Panc1 (cell line): ENCODE results near the gene FITM2. TPM values are rescaled to one million over a fixed set of nuclear protein-coding genes. Genes with fewer than 3 reads are reported as not detected.
A peak's percentile ranks its signal among the peaks of the same experiment; 100 is the strongest.

Source experiments
- ATAC-seq: fragments of 200-7000 bp; cut with Tn5 transposase; 2 replicates; pipeline ENCODE4 v1.9.1; 2020; ENCODE audit warnings: mild to moderate bottlenecking, moderate library complexity
- Bru-seq: library from RNA; stranded (reverse); fragments of 400-500 nt; gene quantifications from one replicate; lab custom pipeline; 2021; lab: Mats Ljungman, UMichigan
- BruChase-seq, 2 experiments: library from RNA; stranded (reverse); fragments of 400-500 nt; gene quantifications; one replicate each; lab custom pipeline; 2021; lab: Mats Ljungman, UMichigan
- BruUV-seq: library from RNA; stranded (reverse); fragments of 400-500 nt; replicated peaks from 2 replicates; lab custom pipeline; 2021; lab: Mats Ljungman, UMichigan
- CTCF ChIA-PET: fragments of 300-600 bp; sonication (Branson Sonifier 250); formaldehyde crosslinking; loops from one replicate; lab custom pipeline; 2022; ENCODE audit warnings: antibody characterized with exemption; lab: Charles Lee
- POLR2A ChIA-PET: fragments of 300-600 bp; sonication (Branson Sonifier 250); formaldehyde crosslinking; loops from one replicate; lab custom pipeline; 2022; ENCODE audit warnings: antibody characterized with exemption; lab: Charles Lee
- DNase-seq: peaks from one replicate; pipeline ENCODE4 v3.0.0-alpha.2; 2010; ENCODE audit warnings: low read depth, low spot score
- H3K27ac ChIP-seq: 2 replicates; pipeline ENCODE4 v1.5.1; 2011; ENCODE audit warnings: mild to moderate bottlenecking, low read length, inconsistent platforms
- H3K27me3 ChIP-seq: fragments of 200-500 bp; sonication (Bioruptor generic); 2 replicates; pipeline ENCODE4 v1.6.0; 2014; ENCODE audit warnings: low read length, inconsistent platforms; ENCODE audit not compliant: control insufficient read depth, insufficient read depth
- H3K36me3 ChIP-seq: fragments of 200-500 bp; sonication (Bioruptor generic); 2 replicates; pipeline ENCODE4 v1.5.1; 2014; ENCODE audit warnings: inconsistent platforms, mild to moderate bottlenecking, low read length, moderate library complexity; ENCODE audit not compliant: control insufficient read depth, insufficient read depth
- H3K4me1 ChIP-seq: 2 replicates; pipeline ENCODE4 v1.5.1; 2011; ENCODE audit warnings: inconsistent platforms, mild to moderate bottlenecking, low read length, moderate library complexity; ENCODE audit not compliant: control insufficient read depth, insufficient read depth
- H3K4me3 ChIP-seq, 2 experiments: 2 replicates each; pipeline ENCODE4 v1.5.1; 2011 to 2012; ENCODE audit warnings: low read depth in 2 of 2, low read length in 2 of 2, mild to moderate bottlenecking in 2 of 2, inconsistent platforms in 1 of 2, moderate library complexity in 1 of 2
- H3K9me3 ChIP-seq: fragments of 200-500 bp; sonication (Bioruptor generic); 2 replicates; pipeline ENCODE4 v1.5.1; 2014; ENCODE audit warnings: low read depth, mild to moderate bottlenecking, inconsistent platforms, low read length, moderate library complexity; ENCODE audit not compliant: control insufficient read depth, insufficient read depth
- CTCF ChIP-seq: fragments of 450-650 bp; IDR thresholded peaks from 2 replicates; pipeline ENCODE4 v1.5.1; 2017; ENCODE audit warnings: mild to moderate bottlenecking
- POLR2AphosphoS5 ChIP-seq: IDR thresholded peaks from 2 replicates; pipeline ENCODE4 v1.6.1; 2012; ENCODE audit warnings: mild to moderate bottlenecking, low read depth, low read length, moderate library complexity
- REST ChIP-seq, 2 experiments: IDR thresholded peaks; 2 replicates each; pipeline ENCODE4 v1.6.1; 2011 to 2012; ENCODE audit warnings: low read depth in 2 of 2, control low read depth in 1 of 2, low read length in 1 of 2, mild to moderate bottlenecking in 1 of 2, moderate library complexity in 1 of 2; ENCODE audit not compliant: insufficient read depth in 1 of 2
- SIN3A ChIP-seq: IDR thresholded peaks from 2 replicates; pipeline ENCODE4 v1.6.1; 2012; ENCODE audit warnings: low read depth, mild to moderate bottlenecking, low read length, moderate library complexity, borderline replicate concordance; ENCODE audit not compliant: insufficient read depth
- TCF7L2 ChIP-seq: IDR thresholded peaks from 2 replicates; pipeline ENCODE4 v1.6.1; 2011; ENCODE audit warnings: mild to moderate bottlenecking, low read depth, low read length, inconsistent platforms
- in situ Hi-C: cut with HindIII; loops from 2 replicates; pipeline ENCODE4 v1.10.0; 2016; ENCODE audit warnings: low sequenced_read_pairs, low pct_unique_long_range_greater_than_20kb
- intact Hi-C: fragments of 100-400 bp; cut with micrococcal nuclease; formaldehyde crosslinking; loops from one replicate; pipeline ENCODE4 v1.10.0; 2022; ENCODE audit not compliant: unreplicated experiment
- long read RNA-seq: library from polyadenylated mRNA; unstranded; transcript quantifications from one replicate; pipeline ENCODE4 v2.0.0, GENCODE V29; 2021; ENCODE audit not compliant: unreplicated experiment
- polyA plus RNA-seq: library from polyadenylated mRNA; unstranded; fragments of >200 nt; gene quantifications from one replicate; pipeline ENCODE4 v1.2.1, GENCODE V29; 2012; ENCODE audit warnings: missing spikeins; ENCODE audit not compliant: insufficient read length
- total RNA-seq: library from RNA; stranded (reverse); gene quantifications from one replicate; pipeline ENCODE4 v1.2.1, GENCODE V29; 2021; ENCODE audit not compliant: unreplicated experiment

Gene FITM2
- total RNA-seq (10.5 TPM), Bru-seq, nascent RNA (percentile 69 among the genes with signal in this experiment), BruChase-seq, experiment 1, labeled RNA remaining after a 2-hour chase (percentile 82 among the genes with signal in this experiment), BruChase-seq, experiment 2, labeled RNA remaining after a 6-hour chase (percentile 92 among the genes with signal in this experiment)
- 9.7 TPM for polyA plus RNA-seq
- long read RNA-seq, full-length matches to known transcripts = 2 of 17 reads
- long read RNA-seq, partial matches to known transcripts = 0 of 17 reads
- long read RNA-seq, other reads (novel, unspliced or antisense) = 15 of 17 reads

GRCh38 chr20:44310664-44311639 is at the start of gene FITM2:
Gene FITM2 (minus strand): TSS chr20:44311202. CDS start chr20:44311148, 54 bp downstream.
- Histone ChIP-seq H3K27ac (peak within 1 kb of the TSS; percentile 77), H3K9me3 (no peaks in the 10 kb centered on the region), H3K27me3 (no peaks in the 10 kb centered on the region), H3K4me3 (peak within 1 kb of the TSS; percentile 85 to 96), H3K4me1 (peaks cover 6% of the 10 kb centered on the region; the same call in 1 of the 2 replicates), H3K36me3 (no peaks in the 10 kb centered on the region)
- ChIA-PET CTCF (interaction anchor here (0.5 to 3.5 kb wide), 9 partner anchors 16 to 204 kb away, joined by 3 to 25 read pairs (median 4); no protein-coding TSS in a partner anchor), POLR2A (interaction anchor here (0.6 to 0.7 kb wide), 3 partner anchors 150 to 797 kb away, joined by 4 to 8 read pairs (median 6); no protein-coding TSS in a partner anchor)
- in situ Hi-C loops (no loop called here), intact Hi-C loops (loop anchor here (1.0 to 10.0 kb wide), 2 partner anchors 94 to 154 kb away; no protein-coding TSS in a partner anchor)
- ATAC-seq = peak; percentile 99
- peak; percentile 78 for DNase-seq
- no TSS peak for BruUV-seq
- TF ChIP-seq CTCF = peak; percentile 99
- TF ChIP-seq SIN3A = peak; percentile 98
- TF ChIP-seq POLR2AphosphoS5 = peak; percentile 78
- peak in 1 of 2 experiments; percentile 79; a peak in 1 of 4 replicates for TF ChIP-seq REST (IDR thresholded peaks at IDR 0.05; ENCODE audit: insufficient read depth in 1 of 2, low read depth in 2 of 2, low read length in 1 of 2)
- TF ChIP-seq TCF7L2 = 0 out of 2 replicates have a peak, but pooled peaks have one; percentile 37

GRCh38 chr20:44360221-44360620 is 49.2 kb upstream of the FITM2 start:
- intact Hi-C loops (no loop called here), in situ Hi-C loops (no loop called here)
- Histone ChIP-seq H3K27ac (no peak overlapping the region), H3K27me3 (no peaks in the 10 kb centered on the region; the same call in 1 of the 2 replicates), H3K36me3 (no peaks in the 10 kb centered on the region), H3K4me3 (no peak overlapping the region), H3K4me1 (no peaks in the 10 kb centered on the region), H3K9me3 (no peaks in the 10 kb centered on the region)
- no peak for TF ChIP-seq SIN3A
- no peak for TF ChIP-seq TCF7L2
- TF ChIP-seq POLR2AphosphoS5 = no peak
- no peak for TF ChIP-seq REST (IDR thresholded peaks at IDR 0.05; ENCODE audit: insufficient read depth in 1 of 2, low read depth in 2 of 2, low read length in 1 of 2)
- TF ChIP-seq CTCF = no peak
- ChIA-PET CTCF (interaction anchor here (0.5 kb wide), 1 partner anchor 23 kb away, joined by 7 read pairs; no protein-coding TSS in a partner anchor), POLR2A (no interaction called here)
- no TSS peak for BruUV-seq
- DNase-seq = no peak
- no peak for ATAC-seq
